A549 (cell line): ENCODE results near the gene EML1. TPM values are rescaled to one million over a fixed set of nuclear protein-coding genes. Genes with fewer than 3 reads are reported as not detected.

Experiments
- ATAC-seq, 2 experiments: fragments of 200-7000 bp in 1 of 2; fragments of >200 bp in 1 of 2; cut with Nextera tagmentation in 1 of 2; cut with Tn5 transposase in 1 of 2; 3 replicates each; pipeline versions ENCODE4 v1.8.0 to v1.9.1; 2018 to 2020; ENCODE audit warnings: mild to moderate bottlenecking in 1 of 2, moderate library complexity in 1 of 2
- CTCF ChIA-PET: fragments of 300-600 bp; sonication (Branson Sonifier 250); formaldehyde crosslinking; extraction: SDS; loops from one replicate; lab custom pipeline; 2021; ENCODE audit warnings: antibody characterized with exemption, inconsistent platforms; lab: Yijun Ruan, JAX
- POLR2A ChIA-PET: fragments of 350-600 bp; formaldehyde crosslinking; extraction: SDS; loops from one replicate; lab custom pipeline; 2021; ENCODE audit warnings: antibody characterized with exemption, inconsistent platforms; lab: Yijun Ruan, JAX
- DNase-seq, 2 experiments: peaks; one replicate each; pipeline versions ENCODE4 v3.0.0 to v3.0.0-alpha.2; 2011 to 2016; ENCODE audit warnings: low read depth in 1 of 2, low spot score in 1 of 2
- FAIRE-seq: peaks from 2 replicates; lab custom pipeline; 2011; peaks lifted over from hg19 to GRCh38; lab: Jason Lieb, UNC
- H3K27ac ChIP-seq, 2 experiments: fragments of >200 bp; sonication (Bioruptor Twin); formaldehyde crosslinking; 3 replicates each; pipeline ENCODE4 v1.5.1; 2016 to 2017
- H3K4me1 ChIP-seq: fragments of >200 bp; sonication (Bioruptor Twin); formaldehyde crosslinking; 3 replicates; pipeline ENCODE4 v1.6.1; 2016
- H3K4me2 ChIP-seq: fragments of >200 bp; sonication (Bioruptor Twin); formaldehyde crosslinking; 3 replicates; pipeline ENCODE4 v1.6.1; 2016
- H3K4me3 ChIP-seq: fragments of >200 bp; sonication (Bioruptor Twin); formaldehyde crosslinking; 3 replicates; pipeline ENCODE4 v1.5.1; 2016
- H3K9me3 ChIP-seq: fragments of >200 bp; sonication (Bioruptor Twin); formaldehyde crosslinking; 3 replicates; pipeline ENCODE4 v1.6.1; 2016
- CBX8 ChIP-seq: fragments of 200-600 bp; sonication (generic); IDR thresholded peaks from 2 replicates; pipeline ENCODE4 v1.6.1; 2016
- CHD4 ChIP-seq: fragments of 200-600 bp; sonication (generic); IDR thresholded peaks from 2 replicates; pipeline ENCODE4 v1.6.1; 2016; ENCODE audit warnings: antibody characterized with exemption, mild to moderate bottlenecking, borderline replicate concordance
- EHF ChIP-seq: fragments of 250-450 bp; sonication (Bioruptor Pico); IDR thresholded peaks from 2 replicates; pipeline ENCODE4 v1.5.0; 2020; ENCODE audit warnings: mild to moderate bottlenecking
- EP300 ChIP-seq, 2 experiments: fragments of >200 bp; sonication (Bioruptor Twin); formaldehyde crosslinking; IDR thresholded peaks; 2 replicates in 1 of 2; 3 replicates in 1 of 2; pipeline ENCODE4 v1.6.1; 2016 to 2017
- FOSL2 ChIP-seq, 2 experiments: fragments of 450-650 bp in 1 of 2; fragments of >200 bp in 1 of 2; sonication (Bioruptor Twin) in 1 of 2; formaldehyde crosslinking; IDR thresholded peaks; 2 replicates each; pipeline versions ENCODE4 v1.5.0 to v1.6.1; 2016 to 2020; ENCODE audit warnings: mild to moderate bottlenecking in 1 of 2, moderate library complexity in 1 of 2
- GATA3 ChIP-seq: IDR thresholded peaks from 2 replicates; pipeline ENCODE4 v1.6.1; 2012; ENCODE audit warnings: borderline replicate concordance
- JUN ChIP-seq, 2 experiments: fragments of >200 bp; sonication (Bioruptor Twin); formaldehyde crosslinking; IDR thresholded peaks; 2 replicates in 1 of 2; 3 replicates in 1 of 2; pipeline ENCODE4 v1.6.1; 2016 to 2017
- KDM1A ChIP-seq: fragments of 200-600 bp; sonication (generic); IDR thresholded peaks from 2 replicates; pipeline ENCODE4 v1.6.1; 2016; ENCODE audit warnings: low read depth, mild to moderate bottlenecking
- MAZ ChIP-seq: fragments of 150-350 bp; IDR thresholded peaks from 2 replicates; pipeline ENCODE4 v1.6.1; 2014; ENCODE audit warnings: antibody characterized with exemption, low read depth, low read length, borderline replicate concordance
- MYC ChIP-seq: IDR thresholded peaks from 2 replicates; pipeline ENCODE4 v1.6.1; 2012; ENCODE audit warnings: mild to moderate bottlenecking, inconsistent platforms, low read length, improper control_type of control experiment, borderline replicate concordance
- POLR2A ChIP-seq: IDR thresholded peaks from 2 replicates; pipeline ENCODE4 v1.6.1; 2012; ENCODE audit warnings: mild to moderate bottlenecking, low read length
- RCOR1 ChIP-seq: fragments of 150-350 bp; IDR thresholded peaks from 2 replicates; pipeline ENCODE4 v1.6.1; 2014; ENCODE audit warnings: antibody characterized with exemption, low read length, low read depth
- RNF2 ChIP-seq: fragments of 200-600 bp; sonication (generic); IDR thresholded peaks from 2 replicates; pipeline ENCODE4 v1.6.1; 2016; ENCODE audit warnings: low read depth, mild to moderate bottlenecking, antibody characterized with exemption, moderate library complexity, borderline replicate concordance
- SREBF2 ChIP-seq: fragments of 450-650 bp; IDR thresholded peaks from 2 replicates; pipeline ENCODE4 v1.6.1; 2014; ENCODE audit warnings: mild to moderate bottlenecking, moderate library complexity
- ZSCAN20 ChIP-seq: fragments of 250-450 bp; sonication (Bioruptor Pico); IDR thresholded peaks from 2 replicates; pipeline ENCODE4 v1.8.0; 2022; ENCODE audit warnings: mild to moderate bottlenecking, moderate library complexity
- WGBS: methylation state at CpG from one replicate; pipeline ENCODE4 v1.1.6; 2017; ENCODE audit errors: missing lambda C conversion rate; 5-methylcytosine and 5-hydroxymethylcytosine counted together
- polyA plus RNA-seq, 4 experiments: library from polyadenylated mRNA; depleted of rRNA in 3 of 4; stranded (reverse); fragments of >200 nt; fragmentation: RNase III in 1 of 4; extraction: RNeasy Plus Mini Kit Qiagen cat#74134 plus additional on column Dnase treatment in 1 of 4; gene quantifications; 2 replicates in 3 of 4; 3 replicates in 1 of 4; pipeline ENCODE4 v1.2.3, GENCODE V29; 2011 to 2017
- TF ChIP-seq, protein P1 (sequence below): fragments of 450-650 bp; IDR thresholded peaks from 2 replicates; pipeline ENCODE4 v1.6.1; 2014; ENCODE audit warnings: antibody characterized with exemption
- TF ChIP-seq, protein P2 (sequence below): IDR thresholded peaks from 2 replicates; pipeline ENCODE4 v1.6.1; 2012
- TF ChIP-seq, protein P3 (sequence below): IDR thresholded peaks from 2 replicates; pipeline ENCODE4 v1.6.1; 2012
- TF ChIP-seq, protein P4 (sequence below): IDR thresholded peaks from 2 replicates; pipeline ENCODE4 v1.6.1; 2012; ENCODE audit warnings: low read depth, borderline replicate concordance
- TF ChIP-seq, protein P5 (sequence below): fragments of 150-350 bp; IDR thresholded peaks from 2 replicates; pipeline ENCODE4 v1.6.1; 2014; ENCODE audit warnings: low read depth, mild to moderate bottlenecking, low read length
- TF ChIP-seq, protein P6 (sequence below): fragments of 200-600 bp; sonication (generic); IDR thresholded peaks from 2 replicates; pipeline ENCODE4 v1.6.1; 2016; ENCODE audit warnings: antibody characterized with exemption, mild to moderate bottlenecking, moderate library complexity

Gene EML1
- polyA plus RNA-seq, 2 of the 4 experiments (the other 2 are of a cell fraction), result 29.7 to 30.8 TPM

DNA sequence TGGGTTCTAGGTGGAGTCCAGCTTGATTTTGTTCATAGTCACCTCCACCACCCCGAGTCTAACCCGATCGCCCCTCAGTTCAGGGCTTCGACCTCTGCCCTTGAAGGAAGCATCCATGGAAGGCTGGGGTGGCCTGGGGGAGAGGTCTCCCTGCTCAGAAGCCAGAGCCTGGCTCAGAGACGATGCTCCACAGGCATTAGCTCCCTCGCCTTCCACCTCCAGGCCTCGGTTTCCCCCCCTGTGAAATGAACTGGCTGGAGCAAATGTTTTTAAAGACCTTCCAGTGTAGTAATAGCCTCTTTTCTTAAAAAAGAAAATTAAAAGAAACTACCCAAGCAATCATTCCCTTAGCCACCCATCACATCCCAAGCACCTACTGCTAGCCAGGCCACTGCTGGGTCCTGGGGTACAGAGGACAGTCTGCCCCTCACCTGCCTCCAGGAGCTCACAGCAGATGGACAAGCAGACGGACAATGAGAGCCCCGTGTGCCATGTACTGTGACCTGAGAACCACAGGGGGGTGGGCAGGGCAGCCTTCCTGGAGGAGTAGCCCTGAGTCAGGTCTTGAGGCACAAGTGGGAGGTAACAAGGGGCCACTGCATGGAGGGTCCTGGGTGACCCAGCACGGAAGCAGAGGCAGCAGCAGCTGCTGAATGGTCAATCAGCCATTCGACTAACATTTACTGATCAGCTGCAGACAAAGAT lies 42.3 kb upstream of the EML1 start:
- WGBS, result 83% methylated on average over 11 of the region's 11 CpGs
- CTCF ChIA-PET, result interaction anchor here (1.0 to 20.7 kb wide), 5 partner anchors 16 to 148 kb away, joined by 3 to 263 read pairs (median 5); partner anchors contain the start of gene EML1
- no peak for DNase-seq

DNA sequence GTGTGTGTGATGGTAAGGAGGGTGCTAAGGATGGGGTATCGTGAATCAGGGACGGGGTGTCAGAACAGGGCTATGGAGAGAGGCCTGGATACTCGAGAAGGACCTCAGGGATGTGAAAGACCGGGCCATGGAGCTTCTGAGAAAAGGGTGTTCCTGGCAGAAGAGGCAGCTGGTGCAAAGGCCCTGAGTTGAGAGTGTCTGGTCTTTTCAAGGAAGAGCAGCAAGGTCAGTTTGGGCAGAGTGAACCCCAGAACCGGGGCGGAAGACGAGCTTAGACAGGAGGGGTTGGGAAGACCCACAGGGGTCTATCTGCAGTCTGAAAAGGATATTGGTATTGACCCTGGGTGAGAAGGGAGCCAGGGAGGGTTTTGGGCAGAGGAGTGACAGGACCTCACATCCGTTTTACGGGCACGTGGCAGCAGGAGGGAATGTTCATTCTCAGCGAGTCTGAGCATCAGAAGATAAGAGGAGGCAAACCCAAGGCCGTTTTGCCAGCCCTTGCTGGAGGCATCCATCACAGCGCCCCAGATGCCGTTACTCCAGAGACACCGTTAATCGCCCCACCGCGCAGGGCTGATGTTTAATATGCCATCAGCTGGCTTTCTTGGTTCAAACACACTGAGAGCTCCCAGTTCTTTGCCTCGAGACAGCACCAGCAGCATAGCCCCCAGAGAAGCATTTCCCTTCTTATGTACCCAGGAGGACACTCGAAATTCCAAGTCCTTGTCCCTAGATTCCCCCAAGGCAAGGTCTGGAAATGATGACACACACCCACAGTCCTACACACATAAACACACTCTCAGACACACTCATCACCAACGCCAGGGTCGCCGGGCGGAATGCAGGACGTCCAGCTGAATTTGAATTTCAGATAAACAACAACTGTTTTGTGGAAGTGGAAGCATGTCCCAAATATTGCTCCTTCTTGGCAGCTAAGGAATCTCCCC lies 41.4 kb upstream of the EML1 start:
- POLR2A ChIA-PET, result no interaction called here
- FAIRE-seq, result no peak
- 74% methylated on average over 25 of the region's 25 CpGs for WGBS
- H3K27ac ChIP-seq, result peak overlapping the region; percentile 83 to 92
- DNase-seq, result no peak
- H3K4me2 ChIP-seq, result peak overlapping the region; percentile 65
- TF ChIP-seq, protein P1, sequence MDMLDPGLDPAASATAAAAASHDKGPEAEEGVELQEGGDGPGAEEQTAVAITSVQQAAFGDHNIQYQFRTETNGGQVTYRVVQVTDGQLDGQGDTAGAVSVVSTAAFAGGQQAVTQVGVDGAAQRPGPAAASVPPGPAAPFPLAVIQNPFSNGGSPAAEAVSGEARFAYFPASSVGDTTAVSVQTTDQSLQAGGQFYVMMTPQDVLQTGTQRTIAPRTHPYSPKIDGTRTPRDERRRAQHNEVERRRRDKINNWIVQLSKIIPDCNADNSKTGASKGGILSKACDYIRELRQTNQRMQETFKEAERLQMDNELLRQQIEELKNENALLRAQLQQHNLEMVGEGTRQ, result no peak
- TF ChIP-seq GATA3, result no peak
- TF ChIP-seq, protein P2, sequence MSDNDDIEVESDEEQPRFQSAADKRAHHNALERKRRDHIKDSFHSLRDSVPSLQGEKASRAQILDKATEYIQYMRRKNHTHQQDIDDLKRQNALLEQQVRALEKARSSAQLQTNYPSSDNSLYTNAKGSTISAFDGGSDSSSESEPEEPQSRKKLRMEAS, result no peak
- no peaks in the 10 kb centered on the region for H3K9me3 ChIP-seq
- ATAC-seq, result no peak
- CTCF ChIA-PET, result interaction anchor here (0.6 to 20.7 kb wide), 12 partner anchors 8 to 147 kb away, joined by 3 to 263 read pairs (median 4); partner anchors contain the start of gene EML1
- H3K4me1 ChIP-seq, result peaks cover 62% of the 10 kb centered on the region
- H3K4me3 ChIP-seq, result no peak overlapping the region

More for the DNA sequence above, 42.3 kb upstream of the EML1 start:
- Histone ChIP-seq H3K27ac (peak overlapping the region in 1 of 2 experiments; percentile 92; a peak in 3 of 6 replicates), H3K4me2 (no peak overlapping the region), H3K4me1 (peaks cover 60% of the 10 kb centered on the region), H3K9me3 (no peaks in the 10 kb centered on the region), H3K4me3 (no peak overlapping the region)
- TF ChIP-seq MYC (no peak), RCOR1 (no peak), GATA3 (no peak), SREBF2 (no peak), CHD4 (no peak), POLR2A (no peak), MAZ (no peak), RNF2 (no peak), KDM1A (no peak), EHF (CRISPR knock-in tag) (no peak), CBX8 (no peak), JUN (IDR thresholded peaks at IDR 0.05) (no peak), ZSCAN20 (no peak), FOSL2 (IDR thresholded peaks at IDR 0.05) (no peak), FOSL2 (CRISPR knock-in tag; IDR thresholded peaks at IDR 0.05) (no peak), EP300 (IDR thresholded peaks at IDR 0.05) (no peak)
- TF ChIP-seq, protein P3, sequence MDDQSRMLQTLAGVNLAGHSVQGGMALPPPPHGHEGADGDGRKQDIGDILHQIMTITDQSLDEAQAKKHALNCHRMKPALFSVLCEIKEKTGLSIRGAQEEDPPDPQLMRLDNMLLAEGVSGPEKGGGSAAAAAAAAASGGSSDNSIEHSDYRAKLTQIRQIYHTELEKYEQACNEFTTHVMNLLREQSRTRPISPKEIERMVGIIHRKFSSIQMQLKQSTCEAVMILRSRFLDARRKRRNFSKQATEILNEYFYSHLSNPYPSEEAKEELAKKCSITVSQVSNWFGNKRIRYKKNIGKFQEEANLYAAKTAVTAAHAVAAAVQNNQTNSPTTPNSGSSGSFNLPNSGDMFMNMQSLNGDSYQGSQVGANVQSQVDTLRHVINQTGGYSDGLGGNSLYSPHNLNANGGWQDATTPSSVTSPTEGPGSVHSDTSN, result no peak
- TF ChIP-seq, protein P4, sequence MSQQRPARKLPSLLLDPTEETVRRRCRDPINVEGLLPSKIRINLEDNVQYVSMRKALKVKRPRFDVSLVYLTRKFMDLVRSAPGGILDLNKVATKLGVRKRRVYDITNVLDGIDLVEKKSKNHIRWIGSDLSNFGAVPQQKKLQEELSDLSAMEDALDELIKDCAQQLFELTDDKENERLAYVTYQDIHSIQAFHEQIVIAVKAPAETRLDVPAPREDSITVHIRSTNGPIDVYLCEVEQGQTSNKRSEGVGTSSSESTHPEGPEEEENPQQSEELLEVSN, result no peak
- TF ChIP-seq, protein P5, sequence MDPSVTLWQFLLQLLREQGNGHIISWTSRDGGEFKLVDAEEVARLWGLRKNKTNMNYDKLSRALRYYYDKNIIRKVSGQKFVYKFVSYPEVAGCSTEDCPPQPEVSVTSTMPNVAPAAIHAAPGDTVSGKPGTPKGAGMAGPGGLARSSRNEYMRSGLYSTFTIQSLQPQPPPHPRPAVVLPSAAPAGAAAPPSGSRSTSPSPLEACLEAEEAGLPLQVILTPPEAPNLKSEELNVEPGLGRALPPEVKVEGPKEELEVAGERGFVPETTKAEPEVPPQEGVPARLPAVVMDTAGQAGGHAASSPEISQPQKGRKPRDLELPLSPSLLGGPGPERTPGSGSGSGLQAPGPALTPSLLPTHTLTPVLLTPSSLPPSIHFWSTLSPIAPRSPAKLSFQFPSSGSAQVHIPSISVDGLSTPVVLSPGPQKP, result no peak
- TF ChIP-seq, protein P6, sequence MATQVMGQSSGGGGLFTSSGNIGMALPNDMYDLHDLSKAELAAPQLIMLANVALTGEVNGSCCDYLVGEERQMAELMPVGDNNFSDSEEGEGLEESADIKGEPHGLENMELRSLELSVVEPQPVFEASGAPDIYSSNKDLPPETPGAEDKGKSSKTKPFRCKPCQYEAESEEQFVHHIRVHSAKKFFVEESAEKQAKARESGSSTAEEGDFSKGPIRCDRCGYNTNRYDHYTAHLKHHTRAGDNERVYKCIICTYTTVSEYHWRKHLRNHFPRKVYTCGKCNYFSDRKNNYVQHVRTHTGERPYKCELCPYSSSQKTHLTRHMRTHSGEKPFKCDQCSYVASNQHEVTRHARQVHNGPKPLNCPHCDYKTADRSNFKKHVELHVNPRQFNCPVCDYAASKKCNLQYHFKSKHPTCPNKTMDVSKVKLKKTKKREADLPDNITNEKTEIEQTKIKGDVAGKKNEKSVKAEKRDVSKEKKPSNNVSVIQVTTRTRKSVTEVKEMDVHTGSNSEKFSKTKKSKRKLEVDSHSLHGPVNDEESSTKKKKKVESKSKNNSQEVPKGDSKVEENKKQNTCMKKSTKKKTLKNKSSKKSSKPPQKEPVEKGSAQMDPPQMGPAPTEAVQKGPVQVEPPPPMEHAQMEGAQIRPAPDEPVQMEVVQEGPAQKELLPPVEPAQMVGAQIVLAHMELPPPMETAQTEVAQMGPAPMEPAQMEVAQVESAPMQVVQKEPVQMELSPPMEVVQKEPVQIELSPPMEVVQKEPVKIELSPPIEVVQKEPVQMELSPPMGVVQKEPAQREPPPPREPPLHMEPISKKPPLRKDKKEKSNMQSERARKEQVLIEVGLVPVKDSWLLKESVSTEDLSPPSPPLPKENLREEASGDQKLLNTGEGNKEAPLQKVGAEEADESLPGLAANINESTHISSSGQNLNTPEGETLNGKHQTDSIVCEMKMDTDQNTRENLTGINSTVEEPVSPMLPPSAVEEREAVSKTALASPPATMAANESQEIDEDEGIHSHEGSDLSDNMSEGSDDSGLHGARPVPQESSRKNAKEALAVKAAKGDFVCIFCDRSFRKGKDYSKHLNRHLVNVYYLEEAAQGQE, result no peak
- no peak for FAIRE-seq
- POLR2A ChIA-PET, result no interaction called here
- no peak for ATAC-seq
